ENCODE measurements around the gene SARM1. TPM values are rescaled to one million over a fixed set of nuclear protein-coding genes. Genes with fewer than 3 reads are reported as not detected.

The SARM1 gene
- total and polyA plus RNA-seq, 9 of the 15 experiments (the other 6 are each of a cell fraction or from before 2014, with no cell fraction given) = 0.04 to 0.55 (median 0.11) TPM; not detected in 2

GRCh38 chr17:28357061-28357900, 14.2 kb upstream of the SARM1 start, which contains the start of gene POLDIP2 (continued):
- TF ChIP-seq MGA (IDR thresholded peaks at IDR 0.05) = peak; percentile 58; the same call in 1 of the 2 replicates
- peak; percentile 85; the same call in 1 of the 2 replicates for TF ChIP-seq ILF3 (IDR thresholded peaks at IDR 0.05; ENCODE audit: borderline replicate concordance)
- peak; percentile 99 for TF ChIP-seq POLR2G (IDR thresholded peaks at IDR 0.05; ENCODE audit: low read depth, low read length)
- no peak for TF ChIP-seq MAFK (IDR thresholded peaks at IDR 0.05; ENCODE audit: low read length)
- TF ChIP-seq NBN (IDR thresholded peaks at IDR 0.05; ENCODE audit: low read depth) = no peak
- 0 out of 2 replicates have a peak, but pooled peaks have one; percentile 26 for TF ChIP-seq LCOR (CRISPR knock-in tag; IDR thresholded peaks at IDR 0.05)
- TF ChIP-seq NR2C1 (IDR thresholded peaks at IDR 0.05) = peak; percentile 82
- TF ChIP-seq NR2C1 (tag; IDR thresholded peaks at IDR 0.05) = peak; percentile 84
- TF ChIP-seq ZC3H11A (IDR thresholded peaks at IDR 0.05; ENCODE audit: low read depth, low read length) = no peak
- TF ChIP-seq TCFL5 (CRISPR knock-in tag; conservative IDR thresholded peaks at IDR 0.05) = no peak
- TF ChIP-seq, protein P1, sequence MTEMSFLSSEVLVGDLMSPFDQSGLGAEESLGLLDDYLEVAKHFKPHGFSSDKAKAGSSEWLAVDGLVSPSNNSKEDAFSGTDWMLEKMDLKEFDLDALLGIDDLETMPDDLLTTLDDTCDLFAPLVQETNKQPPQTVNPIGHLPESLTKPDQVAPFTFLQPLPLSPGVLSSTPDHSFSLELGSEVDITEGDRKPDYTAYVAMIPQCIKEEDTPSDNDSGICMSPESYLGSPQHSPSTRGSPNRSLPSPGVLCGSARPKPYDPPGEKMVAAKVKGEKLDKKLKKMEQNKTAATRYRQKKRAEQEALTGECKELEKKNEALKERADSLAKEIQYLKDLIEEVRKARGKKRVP (CRISPR knock-in tag; IDR thresholded peaks at IDR 0.05) = no peak
- TF ChIP-seq, protein P2, sequence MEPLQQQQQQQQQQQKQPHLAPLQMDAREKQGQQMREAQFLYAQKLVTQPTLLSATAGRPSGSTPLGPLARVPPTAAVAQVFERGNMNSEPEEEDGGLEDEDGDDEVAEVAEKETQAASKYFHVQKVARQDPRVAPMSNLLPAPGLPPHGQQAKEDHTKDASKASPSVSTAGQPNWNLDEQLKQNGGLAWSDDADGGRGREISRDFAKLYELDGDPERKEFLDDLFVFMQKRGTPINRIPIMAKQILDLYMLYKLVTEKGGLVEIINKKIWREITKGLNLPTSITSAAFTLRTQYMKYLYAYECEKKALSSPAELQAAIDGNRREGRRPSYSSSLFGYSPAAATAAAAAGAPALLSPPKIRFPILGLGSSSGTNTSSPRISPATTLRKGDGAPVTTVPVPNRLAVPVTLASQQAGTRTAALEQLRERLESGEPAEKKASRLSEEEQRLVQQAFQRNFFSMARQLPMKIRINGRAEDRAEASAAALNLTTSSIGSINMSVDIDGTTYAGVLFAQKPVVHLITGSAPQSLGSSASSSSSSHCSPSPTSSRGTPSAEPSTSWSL (CRISPR knock-in tag; IDR thresholded peaks at IDR 0.05; ENCODE audit: borderline replicate concordance) = no peak
- no peak for TF ChIP-seq DDX20 (tag; IDR thresholded peaks at IDR 0.05; ENCODE audit: low read depth)
- no peak for TF ChIP-seq CHCHD3 (CRISPR knock-in tag; IDR thresholded peaks at IDR 0.05)

All from K562 (cell line).